ENCODE measurements around the gene SCARF1. TPM values are rescaled to one million over a fixed set of nuclear protein-coding genes. Genes with fewer than 3 reads are reported as not detected.

Gene SCARF1
- total RNA-seq, 1 donor from 2014 or later, result 5.7 TPM

DNA sequence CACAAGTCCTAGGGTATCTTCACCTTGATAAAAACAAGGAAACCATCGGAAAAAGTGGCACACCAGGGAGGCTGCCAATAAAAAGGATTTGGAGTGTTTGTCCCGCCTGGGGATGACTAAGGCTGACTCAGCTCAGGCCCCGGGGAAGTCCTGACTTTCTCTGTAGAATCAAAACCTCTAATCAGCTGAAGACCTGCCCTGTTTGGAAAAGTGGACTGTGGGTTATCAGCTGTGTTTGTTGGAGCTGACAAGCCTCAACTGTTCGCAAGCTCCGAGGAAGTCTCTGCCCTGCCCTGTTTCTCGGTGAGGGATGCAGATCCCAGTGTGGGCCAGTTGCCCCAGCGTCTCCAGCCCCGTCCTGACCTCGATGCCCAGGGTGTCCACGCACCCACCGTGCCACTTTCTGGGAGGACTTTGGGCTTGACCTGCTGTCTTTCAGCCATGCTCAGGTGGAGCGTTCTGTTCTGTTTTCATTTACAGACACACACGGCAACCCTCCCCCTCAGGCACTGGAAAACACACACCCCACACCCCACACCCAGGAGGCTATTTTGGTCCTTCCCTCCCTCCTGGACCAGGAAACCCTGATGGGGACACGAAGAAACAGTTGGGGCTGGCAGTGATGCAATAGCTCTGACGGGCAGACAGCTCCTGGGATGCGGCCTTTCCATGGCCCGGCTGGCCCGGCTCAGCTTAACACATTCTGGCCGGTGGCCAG lies 55.3 kb downstream of the SCARF1 start:
- peak overlapping the region; percentile 96 for H3K27ac ChIP-seq (ENCODE audit: low read depth, low read length)
- H3K9me3 ChIP-seq (ENCODE audit: control insufficient read depth in 3 of 3, low read length in 3 of 3), result no peaks in the 10 kb centered on the region
- H3K4me1 ChIP-seq (ENCODE audit: control insufficient read depth in 3 of 3, insufficient read depth in 3 of 3, low read length in 3 of 3), result peaks cover 64 to 85% (median 69%) of the 10 kb centered on the region in 3 donors
- no peaks in the 10 kb centered on the region for H3K27me3 ChIP-seq (ENCODE audit: control insufficient read depth in 3 of 3, insufficient read depth in 3 of 3, low read length in 3 of 3)
- H3K9ac ChIP-seq (ENCODE audit: low read depth in 1 of 3, low read length in 3 of 3), result peak overlapping the region; percentile 84 to 91 (median 90)
- H3K36me3 ChIP-seq (ENCODE audit: control insufficient read depth in 3 of 3, insufficient read depth in 3 of 3, low read length in 3 of 3), result peaks cover 2 to 5% (median 2%) of the 10 kb centered on the region in 3 donors
- H3K4me3 ChIP-seq (ENCODE audit: low read length in 3 of 3), result peak overlapping the region; percentile 3 to 74 (median 67)

DNA sequence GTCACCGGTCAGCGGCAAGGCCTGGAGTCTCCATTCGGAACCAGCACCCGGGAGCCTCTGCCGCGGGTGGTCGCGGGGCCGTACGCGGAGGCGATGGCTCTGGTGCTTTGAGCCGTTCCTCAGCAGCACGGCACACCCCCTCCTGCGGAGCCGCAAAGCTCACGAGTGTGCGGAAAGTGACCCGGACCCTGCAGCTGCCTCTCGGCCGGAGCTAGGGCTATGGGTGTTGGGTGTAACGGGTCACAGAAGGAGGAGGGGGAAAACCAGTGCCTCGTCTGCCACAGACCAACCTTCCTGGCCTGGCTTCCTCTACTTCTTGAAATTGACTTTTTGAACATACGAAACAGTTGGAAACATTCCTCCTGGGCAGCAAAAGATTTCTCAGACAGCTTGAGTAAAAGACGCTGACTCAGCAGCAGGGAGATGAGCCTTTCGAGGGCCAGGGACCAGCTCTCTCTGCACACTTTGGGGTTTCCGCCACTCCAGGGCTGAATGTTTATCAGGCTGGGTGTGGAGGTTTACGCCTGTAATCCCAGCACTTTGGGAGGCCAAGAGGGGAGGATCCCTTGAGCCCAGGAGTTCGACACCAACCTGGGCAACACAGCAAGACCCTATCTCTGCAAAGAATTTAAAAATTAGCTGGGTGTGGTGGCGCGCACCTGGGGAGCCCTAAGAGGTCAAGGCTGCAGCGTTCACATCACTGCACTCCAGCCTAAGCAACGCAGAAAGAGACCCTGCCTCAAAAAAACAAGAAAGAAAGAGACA lies 56.5 kb downstream of the SCARF1 start:
- Histone ChIP-seq H3K27ac (ENCODE audit: low read depth, low read length) (peak overlapping the region; percentile 96), H3K4me3 (ENCODE audit: low read length in 3 of 3) (no peak overlapping the region), H3K27me3 (ENCODE audit: control insufficient read depth in 3 of 3, insufficient read depth in 3 of 3, low read length in 3 of 3) (no peaks in the 10 kb centered on the region), H3K9me3 (ENCODE audit: control insufficient read depth in 3 of 3, low read length in 3 of 3) (no peaks in the 10 kb centered on the region), H3K9ac (ENCODE audit: low read depth in 1 of 3, low read length in 3 of 3) (peak overlapping the region in 2 of 3 donors; percentile 54 to 84), H3K4me1 (ENCODE audit: control insufficient read depth in 3 of 3, insufficient read depth in 3 of 3, low read length in 3 of 3) (peaks cover 64 to 83% (median 69%) of the 10 kb centered on the region in 3 donors), H3K36me3 (ENCODE audit: control insufficient read depth in 3 of 3, insufficient read depth in 3 of 3, low read length in 3 of 3) (peaks cover 2 to 9% (median 4%) of the 10 kb centered on the region in 3 donors)

DNA sequence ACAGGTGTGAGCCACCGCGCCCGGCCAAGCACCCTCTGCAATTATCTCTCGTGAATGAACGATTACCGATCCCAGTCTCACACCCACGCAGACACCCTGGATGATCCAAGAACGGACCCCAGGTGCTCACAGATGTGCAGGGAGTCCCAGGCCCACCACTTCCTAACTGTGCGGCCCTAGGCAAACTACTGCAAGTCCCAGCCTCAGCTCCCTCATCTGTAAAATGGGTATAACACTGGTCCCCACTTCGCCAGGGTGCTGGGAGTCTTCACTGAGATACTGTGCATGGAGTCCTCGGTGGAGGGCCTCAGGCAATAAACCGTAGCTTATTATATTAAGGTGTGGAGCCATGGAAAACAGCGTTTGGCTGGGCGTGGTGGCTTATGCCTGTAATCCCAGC lies 61.4 kb downstream of the SCARF1 start:
- H3K9me3 ChIP-seq (ENCODE audit: control insufficient read depth in 3 of 3, low read length in 3 of 3), result no peaks in the 10 kb centered on the region
- no peak overlapping the region for H3K27ac ChIP-seq (ENCODE audit: low read depth, low read length)
- no peaks in the 10 kb centered on the region for H3K27me3 ChIP-seq (ENCODE audit: control insufficient read depth in 3 of 3, insufficient read depth in 3 of 3, low read length in 3 of 3)
- no peak overlapping the region for H3K9ac ChIP-seq (ENCODE audit: low read depth in 1 of 3, low read length in 3 of 3)
- peaks cover 3 to 22% (median 12%) of the 10 kb centered on the region in 3 donors for H3K36me3 ChIP-seq (ENCODE audit: control insufficient read depth in 3 of 3, insufficient read depth in 3 of 3, low read length in 3 of 3)
- peaks cover 27 to 56% (median 39%) of the 10 kb centered on the region in 3 donors for H3K4me1 ChIP-seq (ENCODE audit: control insufficient read depth in 3 of 3, insufficient read depth in 3 of 3, low read length in 3 of 3)
- H3K4me3 ChIP-seq (ENCODE audit: low read length in 3 of 3), result no peak overlapping the region

Small RNA genes within 50 kb of the gene (small RNA-seq; reads per million reads assigned to genes)
- gene RN7SL105P, result not detected

Other genes starting within 250 kb of the SCARF1 start
- gene YWHAE, start 245.5 kb downstream of the SCARF1 start, total RNA-seq, result 280 TPM
- 42.8 TPM for gene CRK, start 189.5 kb downstream of the SCARF1 start, total RNA-seq
- 69.4 TPM for gene MYO1C, start 153.0 kb downstream of the SCARF1 start, total RNA-seq
- 23.0 TPM for gene INPP5K, start 129.1 kb downstream of the SCARF1 start, total RNA-seq
- gene PITPNA, start 82.9 kb downstream of the SCARF1 start, total RNA-seq, result 11.0 TPM
- gene SLC43A2, start 16.9 kb downstream of the SCARF1 start, total RNA-seq, result 4.7 TPM
- gene RILP, start 4.1 kb upstream of the SCARF1 start, total RNA-seq, result 9.9 TPM
- 96.0 TPM for gene PRPF8, start 39.1 kb upstream of the SCARF1 start, total RNA-seq
- 2.1 TPM for gene TLCD2, start 64.6 kb upstream of the SCARF1 start, total RNA-seq
- gene WDR81, start 79.0 kb upstream of the SCARF1 start, total RNA-seq, result 10.4 TPM
- not detected for gene SERPINF2, start 97.1 kb upstream of the SCARF1 start, total RNA-seq
- gene SERPINF1, start 116.3 kb upstream of the SCARF1 start, total RNA-seq, result 328 TPM
- 8.4 TPM for gene SMYD4, start 184.2 kb upstream of the SCARF1 start, total RNA-seq
- 26.1 TPM for gene RPA1, start 184.3 kb upstream of the SCARF1 start, total RNA-seq

Data from skeletal muscle tissue (tissue), 5 donors.